ENCODE data around the gene ESRP2. TPM values are rescaled to one million over a fixed set of nuclear protein-coding genes. Genes with fewer than 3 reads are reported as not detected.

Gene ESRP2
- total RNA-seq, 4 donors from 2014 or later: 0.42 to 2.4 (median 1.2) TPM

GRCh38 chr16:68274441-68274840 is 38.5 kb upstream of the ESRP2 start:
- Histone ChIP-seq H3K4me3 (no peak overlapping the region), H3K36me3 (peaks cover 0 to 24% (median 0%) of the 10 kb centered on the region in 3 donors), H3K27ac (peak overlapping the region in 1 of 4 donors; percentile 73), H3K9me3 (no peaks in the 10 kb centered on the region), H3K27me3 (no peaks in the 10 kb centered on the region), H3K4me1 (peaks cover 0 to 46% (median 8%) of the 10 kb centered on the region in 4 donors)
- DNase-seq (ENCODE audit: low spot score in 2 of 2): no peak
- TF ChIP-seq POLR2A (IDR thresholded peaks at IDR 0.05): no peak
- TF ChIP-seq CTCF (IDR thresholded peaks at IDR 0.05): no peak
- no peak for TF ChIP-seq EP300 (IDR thresholded peaks at IDR 0.05)
- WGBS, 2 donors: 83 to 100% methylated on average over 4 of the region's 4 CpGs

- WGBS, 2 donors: 92% methylated on average over 8 of the region's 8 CpGs
- DNase-seq (ENCODE audit: low spot score in 2 of 2): no peak
- Histone ChIP-seq H3K4me3 (no peak overlapping the region), H3K9me3 (no peaks in the 10 kb centered on the region), H3K27ac (peak overlapping the region in 1 of 4 donors; percentile 73), H3K4me1 (peaks cover 0 to 48% (median 8%) of the 10 kb centered on the region in 4 donors), H3K36me3 (peaks cover 0 to 24% (median 0%) of the 10 kb centered on the region in 3 donors), H3K27me3 (no peaks in the 10 kb centered on the region)
- TF ChIP-seq EP300 (IDR thresholded peaks at IDR 0.05) (no peak), POLR2A (IDR thresholded peaks at IDR 0.05) (no peak)
Measured at GRCh38 chr16:68273896-68274295, 38.0 kb upstream of the ESRP2 start.

- TF ChIP-seq POLR2A (IDR thresholded peaks at IDR 0.05) (no peak), EP300 (IDR thresholded peaks at IDR 0.05) (no peak), CTCF (IDR thresholded peaks at IDR 0.05) (no peak)
- Histone ChIP-seq H3K4me1 (peaks cover 0 to 52% (median 8%) of the 10 kb centered on the region in 4 donors), H3K36me3 (peaks cover 0 to 24% (median 0%) of the 10 kb centered on the region in 3 donors), H3K27ac (peak overlapping the region in 3 of 4 donors; percentile 10 to 73 (median 43)), H3K27me3 (no peaks in the 10 kb centered on the region), H3K4me3 (no peak overlapping the region), H3K9me3 (no peaks in the 10 kb centered on the region)
- no peak for DNase-seq (ENCODE audit: low spot score in 2 of 2)
- 94 to 95% methylated on average over 5 of the region's 5 CpGs for whole genome bisulfite sequencing, 2 donors
Measured at GRCh38 chr16:68273459-68273858, 37.5 kb upstream of the ESRP2 start.

- no peak for DNase-seq (ENCODE audit: low spot score in 2 of 2)
- no peak for TF ChIP-seq POLR2A (IDR thresholded peaks at IDR 0.05)
- TF ChIP-seq EP300 (IDR thresholded peaks at IDR 0.05): no peak
- TF ChIP-seq CTCF (IDR thresholded peaks at IDR 0.05): no peak
- Histone ChIP-seq H3K27ac (peak overlapping the region in 3 of 4 donors; percentile 10 to 73 (median 43)), H3K4me3 (no peak overlapping the region), H3K9me3 (no peaks in the 10 kb centered on the region), H3K27me3 (no peaks in the 10 kb centered on the region), H3K4me1 (peaks cover 0 to 54% (median 8%) of the 10 kb centered on the region in 4 donors), H3K36me3 (peaks cover 0 to 21% (median 0%) of the 10 kb centered on the region in 3 donors)
- WGBS, 2 donors: 94 to 97% methylated on average over 4 of the region's 4 CpGs
Measured at GRCh38 chr16:68272507-68273209, 36.7 kb upstream of the ESRP2 start.

GRCh38 chr16:68270353-68270752 is 34.4 kb upstream of the ESRP2 start:
- Histone ChIP-seq H3K36me3 (peaks cover 0 to 18% (median 0%) of the 10 kb centered on the region in 3 donors), H3K27ac (peak overlapping the region in 3 of 4 donors; percentile 7 to 64 (median 50)), H3K27me3 (no peaks in the 10 kb centered on the region), H3K9me3 (no peaks in the 10 kb centered on the region), H3K4me1 (peaks cover 0 to 48% (median 10%) of the 10 kb centered on the region in 4 donors), H3K4me3 (no peak overlapping the region)
- DNase-seq (ENCODE audit: low spot score in 2 of 2): no peak
- TF ChIP-seq POLR2A (IDR thresholded peaks at IDR 0.05): no peak
- no peak for TF ChIP-seq EP300 (IDR thresholded peaks at IDR 0.05)
- no peak for TF ChIP-seq CTCF (IDR thresholded peaks at IDR 0.05)
- WGBS, 2 donors: 0 to 51% methylated on average over 1 of the region's 1 CpG

Data from tibial nerve (tissue), 4 donors.